NCI-H2227 (cell line): ENCODE results near the gene SIAH3.

ENCODE experiments used
- DNase-seq: peaks from one replicate; lab custom pipeline; 2025; ENCODE audit not compliant: unreplicated experiment; lab: John Stamatoyannopoulos, UW

The SIAH3 gene

GRCh38 chr13:45863709-45864590 lies 12.4 kb upstream of the SIAH3 start:
- DNase-seq: peak; percentile 63

- DNase-seq: no peak
These were observed 9.8 kb upstream of the SIAH3 start for GRCh38 chr13:45861322-45861721.

- no peak for DNase-seq
These were observed 8.7 kb upstream of the SIAH3 start for GRCh38 chr13:45860240-45860639.

GRCh38 chr13:45859705-45860104 lies 8.2 kb upstream of the SIAH3 start:
- DNase-seq: no peak

GRCh38 chr13:45852494-45852893 lies 941 bp upstream of the SIAH3 start:
- no peak for DNase-seq

GRCh38 chr13:45851956-45852355 lies 403 bp upstream of the SIAH3 start:
- no peak for DNase-seq

- DNase-seq: no peak
These were observed 1.4 kb downstream of the SIAH3 start for GRCh38 chr13:45850027-45850613.

GRCh38 chr13:45849408-45849807 lies 2.1 kb downstream of the SIAH3 start:
- DNase-seq: no peak

GRCh38 chr13:45847554-45848224 lies 3.9 kb downstream of the SIAH3 start:
- peak; percentile 38 for DNase-seq

- DNase-seq: no peak
These were observed 4.9 kb downstream of the SIAH3 start for GRCh38 chr13:45846681-45847080.

GRCh38 chr13:45838171-45838745 lies 13.3 kb downstream of the SIAH3 start:
- peak; percentile 19 for DNase-seq

- no peak for DNase-seq
These were observed 14.4 kb downstream of the SIAH3 start for GRCh38 chr13:45837111-45837510.

GRCh38 chr13:45834411-45834994 lies 17.1 kb downstream of the SIAH3 start:
- no peak for DNase-seq

- no peak for DNase-seq
These were observed 17.7 kb downstream of the SIAH3 start for GRCh38 chr13:45833663-45834375.

- no peak for DNase-seq
These were observed 18.3 kb downstream of the SIAH3 start for GRCh38 chr13:45833242-45833641.

- DNase-seq: no peak
These were observed 19.7 kb downstream of the SIAH3 start for GRCh38 chr13:45831851-45832250.

- no peak for DNase-seq
These were observed 21.4 kb downstream of the SIAH3 start for GRCh38 chr13:45830121-45830520.

GRCh38 chr13:45828256-45828968 lies 23.1 kb downstream of the SIAH3 start:
- DNase-seq: no peak

GRCh38 chr13:45827318-45827717 lies 24.2 kb downstream of the SIAH3 start:
- DNase-seq: no peak

- no peak for DNase-seq
These were observed 24.8 kb downstream of the SIAH3 start for GRCh38 chr13:45826731-45827130.
